Activated naive CD8-positive, alpha-beta T cell treated with anti-CD3 and anti-CD28 coated beads, Interleukin-2, amount 50 U/mL, for 16 hours (primary cell): Measurements from ENCODE around the gene MFSD8.
"Not testable (repeated sequence)": the region's sequence is repeated elsewhere in the genome, so short reads cannot be mapped to it uniquely, and the experiment has no call there.

ENCODE experiments used
- DNase-seq: peaks from one replicate; pipeline ENCODE4 v3.0.0-alpha.2; 2020; ENCODE audit warnings: low read depth, low spot score

MFSD8 gene

GRCh38 chr4:127965062-127965802, at the start of gene MFSD8, which contains the start of gene ABHD18:
MFSD8 (minus strand) TSS chr4:127965173; CDS start chr4:127965133, 40 bp downstream.
ABHD18 (plus strand) TSS chr4:127965406; CDS start chr4:127982956, 17,550 bp downstream.
- peak; percentile 97 for DNase-seq

- no peak for DNase-seq
Observed at GRCh38 chr4:128009428-128009827, 44.5 kb upstream of the MFSD8 start.

GRCh38 chr4:128006592-128006991, 41.6 kb upstream of the MFSD8 start:
- no peak for DNase-seq

GRCh38 chr4:127997534-127998388, 32.8 kb upstream of the MFSD8 start:
- no peak for DNase-seq

- DNase-seq = not testable (repeated sequence)
Observed at GRCh38 chr4:127996521-127996920, 31.5 kb upstream of the MFSD8 start.

- DNase-seq = no peak
Observed at GRCh38 chr4:127995776-127996175, 30.8 kb upstream of the MFSD8 start.

- no peak for DNase-seq
Observed at GRCh38 chr4:127993151-127993550, 28.2 kb upstream of the MFSD8 start.

GRCh38 chr4:127988638-127989037, 23.7 kb upstream of the MFSD8 start:
- no peak for DNase-seq

GRCh38 chr4:127985989-127986388, 21.0 kb upstream of the MFSD8 start:
- no peak for DNase-seq

- no peak for DNase-seq
Observed at GRCh38 chr4:127982445-127982844, 17.5 kb upstream of the MFSD8 start.

- no peak for DNase-seq
Observed at GRCh38 chr4:127978930-127979329, 14.0 kb upstream of the MFSD8 start.

GRCh38 chr4:127975121-127975770, 10.3 kb upstream of the MFSD8 start:
- DNase-seq = no peak

GRCh38 chr4:127970925-127971324, 6.0 kb upstream of the MFSD8 start:
- DNase-seq = not testable (repeated sequence)

GRCh38 chr4:127968586-127968985, 3.6 kb upstream of the MFSD8 start:
- DNase-seq = no peak

- DNase-seq = no peak
Observed at GRCh38 chr4:127967141-127967775, 2.3 kb upstream of the MFSD8 start.

- peak; percentile 51 for DNase-seq
Observed at GRCh38 chr4:127965803-127966175, 816 bp upstream of the MFSD8 start.

- not testable (repeated sequence) for DNase-seq
Observed at GRCh38 chr4:127964426-127965061, 429 bp downstream of the MFSD8 start.

- DNase-seq = not testable (repeated sequence)
Observed at GRCh38 chr4:127963633-127964398, 1.2 kb downstream of the MFSD8 start.

GRCh38 chr4:127959794-127960193, 5.2 kb downstream of the MFSD8 start:
- DNase-seq = no peak

GRCh38 chr4:127957105-127957504, 7.9 kb downstream of the MFSD8 start:
- no peak for DNase-seq
